Measurements from ENCODE around the gene MBOAT2.

Gene MBOAT2

DNA sequence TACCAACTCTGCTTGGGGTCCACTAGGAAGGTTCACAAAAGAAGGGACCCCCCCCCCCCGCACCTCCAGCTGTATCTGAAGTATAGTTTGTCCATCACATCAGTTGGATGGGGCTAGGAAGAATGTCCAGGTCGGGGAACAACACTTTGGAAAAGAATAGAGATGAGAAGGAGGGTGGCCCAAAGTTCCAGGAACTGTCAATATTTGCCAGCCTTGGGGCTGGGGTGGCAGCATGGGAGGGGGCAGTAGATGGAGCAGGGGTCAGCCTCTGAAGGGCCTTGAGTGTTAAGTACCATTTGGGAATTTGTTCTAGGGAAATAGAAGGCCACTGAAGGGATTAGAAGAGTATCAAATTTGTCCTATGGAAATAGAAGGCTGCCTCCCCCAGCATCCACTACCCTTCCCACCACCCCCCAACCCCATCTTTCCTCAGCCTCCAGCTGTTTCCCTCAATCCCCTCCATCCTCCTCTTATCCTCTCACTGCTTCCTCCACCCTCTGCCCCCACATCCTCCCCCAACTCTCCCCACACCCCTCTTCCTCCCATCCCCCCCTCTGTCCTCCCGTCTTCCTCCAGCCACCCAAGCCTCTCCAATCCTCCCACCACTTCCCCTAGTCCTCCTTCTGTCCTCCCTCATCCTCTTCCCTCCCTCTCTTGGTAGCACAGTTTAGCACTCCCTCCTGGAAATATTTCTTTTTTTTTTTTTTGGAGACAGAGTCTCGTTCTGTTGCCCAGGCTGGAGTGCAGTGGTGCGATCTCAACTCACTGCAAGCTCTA lies 164.1 kb downstream of the MBOAT2 start:
- H3K9ac ChIP-seq (ENCODE audit: low read length): no peak overlapping the region
- H3K27ac ChIP-seq (ENCODE audit: low read length, poor library complexity, severe bottlenecking): no peak overlapping the region
- 89% methylated on average over 5 of the region's 5 CpGs for WGBS
- peaks cover 8% of the 10 kb centered on the region for H3K4me1 ChIP-seq (ENCODE audit: control insufficient read depth, insufficient read depth, low read depth, low read length)
- no peak for DNase-seq
- no peak overlapping the region for H2BK5ac ChIP-seq (ENCODE audit: low read depth, low read length, poor library complexity, severe bottlenecking)
- no peaks in the 10 kb centered on the region for H3K9me3 ChIP-seq (ENCODE audit: control insufficient read depth, low read length)
- no peak overlapping the region for H4K91ac ChIP-seq (ENCODE audit: low read length)
- H2AK5ac ChIP-seq (ENCODE audit: low read length, severe bottlenecking): no peak overlapping the region
- H2BK12ac ChIP-seq (ENCODE audit: low read length in 2 of 2): no peak overlapping the region
- H3K4me2 ChIP-seq (ENCODE audit: low read length, poor library complexity, severe bottlenecking): no peak overlapping the region
- H3K79me1 ChIP-seq (replicated peaks; ENCODE audit: low read length, poor library complexity, severe bottlenecking): peaks cover 7% of the 10 kb centered on the region
- no peak overlapping the region for H2AFZ ChIP-seq (ENCODE audit: low read depth, low read length)
- H3K4ac ChIP-seq (ENCODE audit: low read depth in 1 of 2, low read length in 2 of 2): no peak overlapping the region
- H3K27me3 ChIP-seq (ENCODE audit: control insufficient read depth in 1 of 2, insufficient read depth in 1 of 2, low read length in 2 of 2): no peaks in the 10 kb centered on the region
- no peak overlapping the region for H3K14ac ChIP-seq (ENCODE audit: low read length in 2 of 2)
- H2BK120ac ChIP-seq (ENCODE audit: low read depth, low read length): no peak overlapping the region
- no peak overlapping the region for H4K8ac ChIP-seq (ENCODE audit: low read length)
- H3K18ac ChIP-seq (ENCODE audit: low read depth in 1 of 2, low read length in 2 of 2): no peak overlapping the region
- no peak overlapping the region for H3K23ac ChIP-seq (ENCODE audit: low read length in 2 of 2)
- no peak overlapping the region for H2BK15ac ChIP-seq (ENCODE audit: low read depth, poor library complexity, severe bottlenecking)
- H3K4me3 ChIP-seq (ENCODE audit: insufficient read depth in 1 of 2, low read depth in 1 of 2, low read length in 2 of 2): no peak overlapping the region
- H3K36me3 ChIP-seq (ENCODE audit: control insufficient read depth in 1 of 2, insufficient read depth in 2 of 2, low read depth in 1 of 2, low read length in 2 of 2): no peaks in the 10 kb centered on the region

DNA sequence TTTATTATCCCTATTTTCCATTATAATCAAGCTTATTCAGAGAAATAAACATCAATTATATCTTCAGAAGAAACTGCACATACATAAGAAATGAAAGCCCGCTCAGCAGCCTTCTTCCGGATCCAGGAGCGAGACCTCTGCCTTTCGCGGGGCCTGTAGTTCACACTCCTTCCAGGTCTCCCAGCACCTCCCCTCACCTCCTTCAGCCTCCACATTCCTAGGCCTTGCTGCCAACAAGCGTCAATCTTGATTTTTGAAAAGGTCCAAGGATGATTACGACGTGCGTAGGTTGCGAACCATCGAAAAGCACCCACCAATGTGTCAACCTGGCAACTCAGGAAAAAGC lies 165.7 kb downstream of the MBOAT2 start:
- peak overlapping the region in 1 of 2 experiments; percentile 65 for H3K4me3 ChIP-seq (ENCODE audit: insufficient read depth in 1 of 2, low read depth in 1 of 2, low read length in 2 of 2)
- H2AFZ ChIP-seq (ENCODE audit: low read depth, low read length): no peak overlapping the region
- H2BK120ac ChIP-seq (ENCODE audit: low read depth, low read length): no peak overlapping the region
- 92% methylated on average over 11 of the region's 11 CpGs for WGBS
- H4K91ac ChIP-seq (ENCODE audit: low read length): no peak overlapping the region
- peaks cover 13% of the 10 kb centered on the region for H3K79me1 ChIP-seq (replicated peaks; ENCODE audit: low read length, poor library complexity, severe bottlenecking)
- H3K4me1 ChIP-seq (ENCODE audit: control insufficient read depth, insufficient read depth, low read depth, low read length): peaks cover 10% of the 10 kb centered on the region
- H3K18ac ChIP-seq (ENCODE audit: low read depth in 1 of 2, low read length in 2 of 2): no peak overlapping the region
- H3K9me3 ChIP-seq (ENCODE audit: control insufficient read depth, low read length): no peaks in the 10 kb centered on the region
- no peak overlapping the region for H2BK15ac ChIP-seq (ENCODE audit: low read depth, poor library complexity, severe bottlenecking)
- H3K9ac ChIP-seq (ENCODE audit: low read length): no peak overlapping the region
- H2BK12ac ChIP-seq (ENCODE audit: low read length in 2 of 2): no peak overlapping the region
- no peaks in the 10 kb centered on the region for H3K36me3 ChIP-seq (ENCODE audit: control insufficient read depth in 1 of 2, insufficient read depth in 2 of 2, low read depth in 1 of 2, low read length in 2 of 2)
- no peak overlapping the region for H2AK5ac ChIP-seq (ENCODE audit: low read length, severe bottlenecking)
- no peak overlapping the region for H3K4ac ChIP-seq (ENCODE audit: low read depth in 1 of 2, low read length in 2 of 2)
- no peaks in the 10 kb centered on the region for H3K27me3 ChIP-seq (ENCODE audit: control insufficient read depth in 1 of 2, insufficient read depth in 1 of 2, low read length in 2 of 2)
- no peak overlapping the region for H3K14ac ChIP-seq (ENCODE audit: low read length in 2 of 2)
- no peak overlapping the region for H3K27ac ChIP-seq (ENCODE audit: low read length, poor library complexity, severe bottlenecking)
- H3K4me2 ChIP-seq (ENCODE audit: low read length, poor library complexity, severe bottlenecking): no peak overlapping the region
- H3K23ac ChIP-seq (ENCODE audit: low read length in 2 of 2): no peak overlapping the region
- no peak overlapping the region for H4K8ac ChIP-seq (ENCODE audit: low read length)
- no peak for DNase-seq
- no peak overlapping the region for H2BK5ac ChIP-seq (ENCODE audit: low read depth, low read length, poor library complexity, severe bottlenecking)

DNA sequence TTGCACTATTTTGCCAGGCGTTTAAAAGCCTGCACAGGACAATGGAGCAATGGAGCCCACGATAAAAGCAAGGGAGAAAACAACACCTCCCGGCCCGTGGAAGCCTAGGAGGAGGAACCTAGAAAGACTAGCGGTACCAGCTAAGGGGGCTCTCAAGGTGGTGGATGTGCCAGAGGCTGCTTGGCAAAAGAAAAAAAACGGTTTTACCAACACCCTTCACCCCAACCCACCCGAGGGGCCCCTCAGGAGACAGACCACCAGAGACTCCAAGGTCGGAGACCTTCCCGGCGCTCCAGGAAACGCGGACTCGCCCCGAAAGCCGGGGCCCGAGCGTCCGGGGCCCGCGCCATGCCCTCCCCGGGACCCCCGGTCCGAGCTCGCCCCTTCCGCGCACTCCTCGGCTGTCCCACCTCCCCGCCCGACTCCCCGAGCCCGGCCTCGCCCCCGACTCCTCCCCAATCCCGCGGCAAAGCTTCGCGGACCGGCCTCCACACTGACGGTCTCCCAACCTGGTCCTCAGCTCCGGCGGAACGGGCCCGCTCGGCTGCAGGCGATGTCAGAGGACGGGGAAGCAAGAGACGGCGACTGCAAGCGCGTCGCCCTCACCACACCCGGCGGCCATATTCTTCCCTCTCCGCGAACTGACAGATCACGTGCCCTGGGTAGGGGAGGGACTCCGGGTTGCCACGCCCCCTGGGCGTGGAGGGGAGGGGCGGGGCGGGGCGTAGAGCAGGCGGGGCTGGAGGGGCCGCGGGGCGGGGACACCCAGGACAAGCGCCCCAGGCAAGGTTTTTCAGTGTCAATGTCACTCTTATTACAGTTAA lies 166.3 kb downstream of the MBOAT2 start, which contains the start of gene KIDINS220:
Gene KIDINS220, minus strand, starts transcription at position 643 of the 824 bp plus-strand sequence. CDS start 10,520 bp downstream, outside the sequence.
- Histone ChIP-seq H3K4me3 (ENCODE audit: insufficient read depth in 1 of 2, low read depth in 1 of 2, low read length in 2 of 2) (peak within 1 kb of the TSS; percentile 87 to 91), H3K4me1 (ENCODE audit: control insufficient read depth, insufficient read depth, low read depth, low read length) (peaks cover 10% of the 10 kb centered on the region), H3K27ac (ENCODE audit: low read length, poor library complexity, severe bottlenecking) (no peak within 1 kb of the TSS), H3K9ac (ENCODE audit: low read length) (peak within 1 kb of the TSS; percentile 90), H3K9me3 (ENCODE audit: control insufficient read depth, low read length) (no peaks in the 10 kb centered on the region), H2BK12ac (ENCODE audit: low read length in 2 of 2) (peak within 1 kb of the TSS in 1 of 2 experiments; percentile 33), H3K4me2 (ENCODE audit: low read length, poor library complexity, severe bottlenecking) (peak within 1 kb of the TSS; percentile 95), H2AK5ac (ENCODE audit: low read length, severe bottlenecking) (no peak within 1 kb of the TSS), H3K23ac (ENCODE audit: low read length in 2 of 2) (peak within 1 kb of the TSS in 1 of 2 experiments; percentile 6), H3K18ac (ENCODE audit: low read depth in 1 of 2, low read length in 2 of 2) (peak within 1 kb of the TSS; percentile 56 to 86), H3K27me3 (ENCODE audit: control insufficient read depth in 1 of 2, insufficient read depth in 1 of 2, low read length in 2 of 2) (no peaks in the 10 kb centered on the region), H2BK5ac (ENCODE audit: low read depth, low read length, poor library complexity, severe bottlenecking) (no peak within 1 kb of the TSS), H2BK15ac (ENCODE audit: low read depth, poor library complexity, severe bottlenecking) (peak within 1 kb of the TSS; percentile 60), H3K14ac (ENCODE audit: low read length in 2 of 2) (peak within 1 kb of the TSS in 1 of 2 experiments; percentile 80), H4K8ac (ENCODE audit: low read length) (peak within 1 kb of the TSS; percentile 92), H4K91ac (ENCODE audit: low read length) (peak within 1 kb of the TSS; percentile 55), H3K79me1 (replicated peaks; ENCODE audit: low read length, poor library complexity, severe bottlenecking) (peaks cover 13% of the 10 kb centered on the region), H3K4ac (ENCODE audit: low read depth in 1 of 2, low read length in 2 of 2) (peak within 1 kb of the TSS in 1 of 2 experiments; percentile 63), H2BK120ac (ENCODE audit: low read depth, low read length) (peak within 1 kb of the TSS; percentile 39), H3K36me3 (ENCODE audit: control insufficient read depth in 1 of 2, insufficient read depth in 2 of 2, low read depth in 1 of 2, low read length in 2 of 2) (no peaks in the 10 kb centered on the region), H2AFZ (ENCODE audit: low read depth, low read length) (peak within 1 kb of the TSS; percentile 96)
- peak; percentile 86 for DNase-seq
- WGBS: 1% methylated on average over 47 of the region's 67 CpGs

DNA sequence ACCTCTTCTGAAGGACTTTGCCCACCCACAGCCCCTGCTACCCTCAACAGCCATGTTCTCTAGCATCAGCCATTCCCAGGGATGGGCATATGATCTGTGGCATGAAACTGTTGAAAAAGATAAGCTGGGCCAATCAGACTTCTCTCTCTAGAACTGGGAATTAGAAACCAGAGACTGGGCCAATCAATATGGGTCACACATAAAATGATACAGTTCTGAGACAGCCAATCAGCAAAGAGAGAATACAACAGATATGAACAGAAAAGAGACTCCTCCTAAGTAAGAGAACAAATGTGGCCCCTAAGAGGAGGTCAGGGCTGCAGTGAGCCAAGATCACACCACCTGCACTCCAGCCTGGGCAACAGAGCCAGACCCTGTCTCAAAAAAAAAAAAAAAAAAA lies 168.2 kb downstream of the MBOAT2 start:
- Histone ChIP-seq H2BK12ac (ENCODE audit: low read length in 2 of 2) (no peak overlapping the region), H3K27me3 (ENCODE audit: control insufficient read depth in 1 of 2, insufficient read depth in 1 of 2, low read length in 2 of 2) (no peaks in the 10 kb centered on the region), H3K23ac (ENCODE audit: low read length in 2 of 2) (no peak overlapping the region), H3K4ac (ENCODE audit: low read depth in 1 of 2, low read length in 2 of 2) (no peak overlapping the region), H3K4me3 (ENCODE audit: insufficient read depth in 1 of 2, low read depth in 1 of 2, low read length in 2 of 2) (peak overlapping the region in 1 of 2 experiments; percentile 91), H2AK5ac (ENCODE audit: low read length, severe bottlenecking) (no peak overlapping the region), H2BK5ac (ENCODE audit: low read depth, low read length, poor library complexity, severe bottlenecking) (no peak overlapping the region), H4K8ac (ENCODE audit: low read length) (no peak overlapping the region), H3K9ac (ENCODE audit: low read length) (peak overlapping the region; percentile 90), H3K9me3 (ENCODE audit: control insufficient read depth, low read length) (no peaks in the 10 kb centered on the region), H3K27ac (ENCODE audit: low read length, poor library complexity, severe bottlenecking) (no peak overlapping the region), H4K91ac (ENCODE audit: low read length) (no peak overlapping the region), H3K18ac (ENCODE audit: low read depth in 1 of 2, low read length in 2 of 2) (no peak overlapping the region), H2BK120ac (ENCODE audit: low read depth, low read length) (no peak overlapping the region), H3K4me2 (ENCODE audit: low read length, poor library complexity, severe bottlenecking) (no peak overlapping the region), H2AFZ (ENCODE audit: low read depth, low read length) (no peak overlapping the region), H3K79me1 (replicated peaks; ENCODE audit: low read length, poor library complexity, severe bottlenecking) (peaks cover 15% of the 10 kb centered on the region), H3K36me3 (ENCODE audit: control insufficient read depth in 1 of 2, insufficient read depth in 2 of 2, low read depth in 1 of 2, low read length in 2 of 2) (no peaks in the 10 kb centered on the region), H3K4me1 (ENCODE audit: control insufficient read depth, insufficient read depth, low read depth, low read length) (peaks cover 10% of the 10 kb centered on the region), H3K14ac (ENCODE audit: low read length in 2 of 2) (no peak overlapping the region), H2BK15ac (ENCODE audit: low read depth, poor library complexity, severe bottlenecking) (no peak overlapping the region)
- no peak for DNase-seq
